ENCODE results near the gene CYTH2.

GRCh38 chr19:48477067-48477685, 8.0 kb downstream of the CYTH2 start:
- no peak for TF ChIP-seq NFRKB (IDR thresholded peaks at IDR 0.05)
- TF ChIP-seq SP1 (IDR thresholded peaks at IDR 0.05): no peak
- TF ChIP-seq SUZ12 (IDR thresholded peaks at IDR 0.05): no peak

Data from HEK293T (cell line).